Hypothalamus (tissue), 51 donors: ENCODE data around the gene RNF141.
A peak's percentile ranks its signal among the peaks of the same experiment; 100 is the strongest.

Experiments used
- DNase-seq, 51 donors: peaks; one replicate each; lab custom pipeline; 2025; lab: John Stamatoyannopoulos, UW

The RNF141 gene

GRCh38 chr11:10540915-10541560 is at the start of gene RNF141:
Gene RNF141 (minus strand): TSS chr11:10541187. CDS start chr11:10534158, 7,029 bp downstream.
- DNase-seq = peak; percentile 49 to 98 (median 90)

- no peak for DNase-seq
Observed at GRCh38 chr11:10590218-10590915, 49.4 kb upstream of the RNF141 start.

GRCh38 chr11:10588904-10589303 is 47.9 kb upstream of the RNF141 start:
- DNase-seq = no peak

GRCh38 chr11:10587995-10588394 is 47.0 kb upstream of the RNF141 start:
- no peak for DNase-seq

- no peak for DNase-seq
Observed at GRCh38 chr11:10587388-10587787, 46.4 kb upstream of the RNF141 start.

GRCh38 chr11:10584071-10584501 is 43.1 kb upstream of the RNF141 start:
- no peak for DNase-seq

- peak in 5 of 51 donors; percentile 10 to 45 (median 19) for DNase-seq
Observed at GRCh38 chr11:10581481-10582019, 40.6 kb upstream of the RNF141 start.

GRCh38 chr11:10580623-10581022 is 39.6 kb upstream of the RNF141 start:
- DNase-seq = no peak

GRCh38 chr11:10579700-10580099 is 38.7 kb upstream of the RNF141 start:
- no peak for DNase-seq

GRCh38 chr11:10576035-10576398 is 35.0 kb upstream of the RNF141 start:
- DNase-seq = no peak

GRCh38 chr11:10575346-10576034 is 34.5 kb upstream of the RNF141 start:
- DNase-seq = no peak

GRCh38 chr11:10573556-10573955 is 32.6 kb upstream of the RNF141 start:
- DNase-seq = no peak

- no peak for DNase-seq
Observed at GRCh38 chr11:10573028-10573427, 32.0 kb upstream of the RNF141 start.

- DNase-seq = no peak
Observed at GRCh38 chr11:10572533-10572932, 31.5 kb upstream of the RNF141 start.

GRCh38 chr11:10568486-10568941 is 27.5 kb upstream of the RNF141 start, which contains the start of gene LYVE1:
Gene LYVE1 (minus strand): TSS chr11:10568665. CDS start chr11:10568532, 133 bp downstream.
- peak in 1 of 51 donors; percentile 5 for DNase-seq

GRCh38 chr11:10567446-10567845 is 26.5 kb upstream of the RNF141 start:
- DNase-seq = no peak

- DNase-seq = no peak
Observed at GRCh38 chr11:10566257-10566957, 25.4 kb upstream of the RNF141 start.

- no peak for DNase-seq
Observed at GRCh38 chr11:10565493-10565892, 24.5 kb upstream of the RNF141 start.

- DNase-seq = no peak
Observed at GRCh38 chr11:10564696-10565318, 23.8 kb upstream of the RNF141 start.

GRCh38 chr11:10564030-10564429 is 23.0 kb upstream of the RNF141 start:
- no peak for DNase-seq
